GM21737 (cell line): ENCODE results near the gene PIANP.

Experiments used
- ATAC-seq: cut with Tn5 transposase; IDR thresholded peaks from one replicate; pipeline ENCODE4 v1.9.1; 2021; ENCODE audit warnings: mild to moderate bottlenecking, moderate library complexity; ENCODE audit not compliant: unreplicated experiment

Gene PIANP

GRCh38 chr12:6672143-6672542 lies 28.5 kb downstream of the PIANP start:
- no peak for ATAC-seq

- no peak for ATAC-seq
Measured at GRCh38 chr12:6667559-6668210, 32.9 kb downstream of the PIANP start.

- ATAC-seq, result no peak
Measured at GRCh38 chr12:6666211-6666610, 34.4 kb downstream of the PIANP start.

GRCh38 chr12:6664902-6665301 lies 35.7 kb downstream of the PIANP start:
- no peak for ATAC-seq

GRCh38 chr12:6662906-6663742 lies 37.5 kb downstream of the PIANP start, which contains the start of gene ING4:
TSS of gene ING4 (minus strand) at chr12:6663119. CDS start at chr12:6663101, 18 bp downstream.
- ATAC-seq, result peak; percentile 93

- peak; percentile 26 for ATAC-seq
Measured at GRCh38 chr12:6662602-6662905, 38.1 kb downstream of the PIANP start.

GRCh38 chr12:6653987-6654386 lies 46.6 kb downstream of the PIANP start:
- ATAC-seq, result no peak

GRCh38 chr12:6653342-6653741 lies 47.3 kb downstream of the PIANP start:
- ATAC-seq, result no peak

GRCh38 chr12:6652391-6652790 lies 48.2 kb downstream of the PIANP start:
- ATAC-seq, result no peak

- no peak for ATAC-seq
Measured at GRCh38 chr12:6650832-6651231, 49.8 kb downstream of the PIANP start.

- ATAC-seq, result no peak
Measured at GRCh38 chr12:6647083-6647604, 53.5 kb downstream of the PIANP start, which contains the start of gene ACRBP. TSS of gene ACRBP (minus strand) at chr12:6647432. CDS start at chr12:6647366, 66 bp downstream.

- ATAC-seq, result no peak
Measured at GRCh38 chr12:6646276-6647082, 54.1 kb downstream of the PIANP start.

- ATAC-seq, result no peak
Measured at GRCh38 chr12:6644903-6645302, 55.7 kb downstream of the PIANP start.

- ATAC-seq, result no peak
Measured at GRCh38 chr12:6644257-6644596, 56.4 kb downstream of the PIANP start.
